ENCODE measurements around the gene SETBP1.

SETBP1 gene

GRCh38 chr18:44870631-44871502 is 190.2 kb downstream of the SETBP1 start:
- Histone ChIP-seq H3K4me3 (ENCODE audit: extremely low read depth, insufficient read depth, low read length, poor library complexity, severe bottlenecking) (no peak overlapping the region), H3K36me3 (ENCODE audit: control insufficient read depth, insufficient read depth, low read length) (peaks cover 11% of the 10 kb centered on the region), H3K27ac (ENCODE audit: low read depth, low read length, severe bottlenecking) (no peak overlapping the region), H3K4me1 (ENCODE audit: control insufficient read depth, insufficient read depth, low read length, poor library complexity, severe bottlenecking) (no peaks in the 10 kb centered on the region), H3K9me3 (ENCODE audit: control insufficient read depth, low read length) (no peaks in the 10 kb centered on the region)
- WGBS, 2 experiments (ENCODE audit: insufficient coverage in 2 of 2), result 91 to 93% methylated on average over 4 to 6 of the region's 11 CpGs

- Histone ChIP-seq H3K4me1 (ENCODE audit: control insufficient read depth, insufficient read depth, low read length, poor library complexity, severe bottlenecking) (no peaks in the 10 kb centered on the region), H3K36me3 (ENCODE audit: control insufficient read depth, insufficient read depth, low read length) (peaks cover 11% of the 10 kb centered on the region), H3K9me3 (ENCODE audit: control insufficient read depth, low read length) (no peaks in the 10 kb centered on the region), H3K4me3 (ENCODE audit: extremely low read depth, insufficient read depth, low read length, poor library complexity, severe bottlenecking) (no peak overlapping the region), H3K27ac (ENCODE audit: low read depth, low read length, severe bottlenecking) (no peak overlapping the region)
- WGBS, 2 experiments (ENCODE audit: insufficient coverage in 2 of 2), result 86 to 95% methylated on average over 1 to 3 of the region's 3 CpGs
Measured at GRCh38 chr18:44871771-44872170, 191.1 kb downstream of the SETBP1 start.

- no peak overlapping the region for H3K4me3 ChIP-seq (ENCODE audit: extremely low read depth, insufficient read depth, low read length, poor library complexity, severe bottlenecking)
- H3K4me1 ChIP-seq (ENCODE audit: control insufficient read depth, insufficient read depth, low read length, poor library complexity, severe bottlenecking), result no peaks in the 10 kb centered on the region
- H3K36me3 ChIP-seq (ENCODE audit: control insufficient read depth, insufficient read depth, low read length), result peaks cover 4% of the 10 kb centered on the region
- WGBS, 2 experiments (ENCODE audit: insufficient coverage in 2 of 2), result no CpG with 5 or more reads among the region's 1 CpG
- H3K27ac ChIP-seq (ENCODE audit: low read depth, low read length, severe bottlenecking), result no peak overlapping the region
- H3K9me3 ChIP-seq (ENCODE audit: control insufficient read depth, low read length), result peaks cover 3% of the 10 kb centered on the region
Measured at GRCh38 chr18:44876024-44876423, 195.3 kb downstream of the SETBP1 start.

GRCh38 chr18:44876755-44877154 is 196.1 kb downstream of the SETBP1 start:
- Histone ChIP-seq H3K4me1 (ENCODE audit: control insufficient read depth, insufficient read depth, low read length, poor library complexity, severe bottlenecking) (no peaks in the 10 kb centered on the region), H3K27ac (ENCODE audit: low read depth, low read length, severe bottlenecking) (no peak overlapping the region), H3K4me3 (ENCODE audit: extremely low read depth, insufficient read depth, low read length, poor library complexity, severe bottlenecking) (no peak overlapping the region), H3K36me3 (ENCODE audit: control insufficient read depth, insufficient read depth, low read length) (peaks cover 4% of the 10 kb centered on the region), H3K9me3 (ENCODE audit: control insufficient read depth, low read length) (peaks cover 3% of the 10 kb centered on the region)
- 87 to 100% methylated on average over 2 to 3 of the region's 3 CpGs for WGBS, 2 experiments (ENCODE audit: insufficient coverage in 2 of 2)

- Histone ChIP-seq H3K4me3 (ENCODE audit: extremely low read depth, insufficient read depth, low read length, poor library complexity, severe bottlenecking) (no peak overlapping the region), H3K9me3 (ENCODE audit: control insufficient read depth, low read length) (peaks cover 3% of the 10 kb centered on the region), H3K4me1 (ENCODE audit: control insufficient read depth, insufficient read depth, low read length, poor library complexity, severe bottlenecking) (no peaks in the 10 kb centered on the region), H3K27ac (ENCODE audit: low read depth, low read length, severe bottlenecking) (no peak overlapping the region), H3K36me3 (ENCODE audit: control insufficient read depth, insufficient read depth, low read length) (no peaks in the 10 kb centered on the region)
Measured at GRCh38 chr18:44878335-44878734, 197.6 kb downstream of the SETBP1 start.

GRCh38 chr18:44880170-44880569 is 199.5 kb downstream of the SETBP1 start:
- H3K27ac ChIP-seq (ENCODE audit: low read depth, low read length, severe bottlenecking), result no peak overlapping the region

GRCh38 chr18:44881461-44882162 is 200.9 kb downstream of the SETBP1 start:
- Histone ChIP-seq H3K27ac (ENCODE audit: low read depth, low read length, severe bottlenecking) (no peak overlapping the region), H3K9me3 (ENCODE audit: control insufficient read depth, low read length) (peaks cover 3% of the 10 kb centered on the region), H3K4me3 (ENCODE audit: extremely low read depth, insufficient read depth, low read length, poor library complexity, severe bottlenecking) (no peak overlapping the region), H3K36me3 (ENCODE audit: control insufficient read depth, insufficient read depth, low read length) (no peaks in the 10 kb centered on the region), H3K4me1 (ENCODE audit: control insufficient read depth, insufficient read depth, low read length, poor library complexity, severe bottlenecking) (no peaks in the 10 kb centered on the region)
- WGBS, 2 experiments (ENCODE audit: insufficient coverage in 2 of 2), result 85 to 95% methylated on average over 5 to 6 of the region's 9 CpGs

More at GRCh38 chr18:44880170-44880569, 199.5 kb downstream of the SETBP1 start:
- 94 to 97% methylated on average over 5 of the region's 5 CpGs for WGBS, 2 experiments (ENCODE audit: insufficient coverage in 2 of 2)
- H3K4me1 ChIP-seq (ENCODE audit: control insufficient read depth, insufficient read depth, low read length, poor library complexity, severe bottlenecking), result no peaks in the 10 kb centered on the region
- H3K9me3 ChIP-seq (ENCODE audit: control insufficient read depth, low read length), result peaks cover 3% of the 10 kb centered on the region
- H3K4me3 ChIP-seq (ENCODE audit: extremely low read depth, insufficient read depth, low read length, poor library complexity, severe bottlenecking), result no peak overlapping the region
- H3K36me3 ChIP-seq (ENCODE audit: control insufficient read depth, insufficient read depth, low read length), result no peaks in the 10 kb centered on the region

- Histone ChIP-seq H3K4me3 (ENCODE audit: extremely low read depth, insufficient read depth, low read length, poor library complexity, severe bottlenecking) (no peak overlapping the region), H3K4me1 (ENCODE audit: control insufficient read depth, insufficient read depth, low read length, poor library complexity, severe bottlenecking) (peaks cover 6% of the 10 kb centered on the region), H3K9me3 (ENCODE audit: control insufficient read depth, low read length) (peaks cover 3% of the 10 kb centered on the region), H3K36me3 (ENCODE audit: control insufficient read depth, insufficient read depth, low read length) (no peaks in the 10 kb centered on the region), H3K27ac (ENCODE audit: low read depth, low read length, severe bottlenecking) (no peak overlapping the region)
- WGBS, 2 experiments (ENCODE audit: insufficient coverage in 2 of 2), result 93 to 97% methylated on average over 3 to 5 of the region's 6 CpGs
Measured at GRCh38 chr18:44882163-44882868, 201.6 kb downstream of the SETBP1 start.

- H3K4me3 ChIP-seq (ENCODE audit: extremely low read depth, insufficient read depth, low read length, poor library complexity, severe bottlenecking), result no peak overlapping the region
- H3K9me3 ChIP-seq (ENCODE audit: control insufficient read depth, low read length), result peaks cover 3% of the 10 kb centered on the region
- 90% methylated on average over 3 of the region's 4 CpGs; no CpG with 5 or more reads in 1 of the 2 experiments for WGBS, 2 experiments (ENCODE audit: insufficient coverage in 2 of 2)
- H3K27ac ChIP-seq (ENCODE audit: low read depth, low read length, severe bottlenecking), result no peak overlapping the region
- H3K36me3 ChIP-seq (ENCODE audit: control insufficient read depth, insufficient read depth, low read length), result no peaks in the 10 kb centered on the region
- peaks cover 9% of the 10 kb centered on the region for H3K4me1 ChIP-seq (ENCODE audit: control insufficient read depth, insufficient read depth, low read length, poor library complexity, severe bottlenecking)
Measured at GRCh38 chr18:44883671-44884070, 203.0 kb downstream of the SETBP1 start.

- Histone ChIP-seq H3K4me3 (ENCODE audit: extremely low read depth, insufficient read depth, low read length, poor library complexity, severe bottlenecking) (no peak overlapping the region), H3K36me3 (ENCODE audit: control insufficient read depth, insufficient read depth, low read length) (no peaks in the 10 kb centered on the region), H3K27ac (ENCODE audit: low read depth, low read length, severe bottlenecking) (no peak overlapping the region), H3K9me3 (ENCODE audit: control insufficient read depth, low read length) (peaks cover 3% of the 10 kb centered on the region), H3K4me1 (ENCODE audit: control insufficient read depth, insufficient read depth, low read length, poor library complexity, severe bottlenecking) (peaks cover 9% of the 10 kb centered on the region)
Measured at GRCh38 chr18:44884431-44884830, 203.7 kb downstream of the SETBP1 start.

All from mesodermal cell (in vitro differentiated cells).